ENCODE data around the gene SIX1.

- TF ChIP-seq POLR2A (IDR thresholded peaks at IDR 0.05) (no peak), POLR2AphosphoS5 (IDR thresholded peaks at IDR 0.05) (no peak)
- TF ChIP-seq, protein P1, sequence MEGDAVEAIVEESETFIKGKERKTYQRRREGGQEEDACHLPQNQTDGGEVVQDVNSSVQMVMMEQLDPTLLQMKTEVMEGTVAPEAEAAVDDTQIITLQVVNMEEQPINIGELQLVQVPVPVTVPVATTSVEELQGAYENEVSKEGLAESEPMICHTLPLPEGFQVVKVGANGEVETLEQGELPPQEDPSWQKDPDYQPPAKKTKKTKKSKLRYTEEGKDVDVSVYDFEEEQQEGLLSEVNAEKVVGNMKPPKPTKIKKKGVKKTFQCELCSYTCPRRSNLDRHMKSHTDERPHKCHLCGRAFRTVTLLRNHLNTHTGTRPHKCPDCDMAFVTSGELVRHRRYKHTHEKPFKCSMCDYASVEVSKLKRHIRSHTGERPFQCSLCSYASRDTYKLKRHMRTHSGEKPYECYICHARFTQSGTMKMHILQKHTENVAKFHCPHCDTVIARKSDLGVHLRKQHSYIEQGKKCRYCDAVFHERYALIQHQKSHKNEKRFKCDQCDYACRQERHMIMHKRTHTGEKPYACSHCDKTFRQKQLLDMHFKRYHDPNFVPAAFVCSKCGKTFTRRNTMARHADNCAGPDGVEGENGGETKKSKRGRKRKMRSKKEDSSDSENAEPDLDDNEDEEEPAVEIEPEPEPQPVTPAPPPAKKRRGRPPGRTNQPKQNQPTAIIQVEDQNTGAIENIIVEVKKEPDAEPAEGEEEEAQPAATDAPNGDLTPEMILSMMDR (IDR thresholded peaks at IDR 0.05): no peak
Observed at GRCh38 chr14:60651796-60652673, 2.8 kb upstream of the SIX1 start.

All from breast epithelium (tissue), 3 donors.